Measurements from ENCODE around the gene PCYOX1L.

The PCYOX1L gene

GRCh38 chr5:149404746-149405549 lies 47.1 kb downstream of the PCYOX1L start:
- no peak for DNase-seq (ENCODE audit: extremely low read depth, low read depth)
- no peak for TF ChIP-seq CTCF (IDR thresholded peaks at IDR 0.05; ENCODE audit: low read depth, low read length)

GRCh38 chr5:149405550-149406202 lies 47.8 kb downstream of the PCYOX1L start:
- no peak for DNase-seq (ENCODE audit: extremely low read depth, low read depth)
- TF ChIP-seq CTCF (IDR thresholded peaks at IDR 0.05; ENCODE audit: low read depth, low read length), result no peak

GRCh38 chr5:149406203-149406978 lies 48.5 kb downstream of the PCYOX1L start:
- peak; percentile 16 for TF ChIP-seq CTCF (IDR thresholded peaks at IDR 0.05; ENCODE audit: low read depth, low read length)
- DNase-seq (ENCODE audit: extremely low read depth, low read depth), result peak; percentile 96

- TF ChIP-seq CTCF (IDR thresholded peaks at IDR 0.05; ENCODE audit: low read depth, low read length), result no peak
- DNase-seq (ENCODE audit: extremely low read depth, low read depth), result no peak
These were observed 49.1 kb downstream of the PCYOX1L start for GRCh38 chr5:149406979-149407306.

GRCh38 chr5:149407323-149408251 lies 49.7 kb downstream of the PCYOX1L start:
- no peak for TF ChIP-seq CTCF (IDR thresholded peaks at IDR 0.05; ENCODE audit: low read depth, low read length)
- DNase-seq (ENCODE audit: extremely low read depth, low read depth), result no peak

- no peak for DNase-seq (ENCODE audit: extremely low read depth, low read depth)
- TF ChIP-seq CTCF (IDR thresholded peaks at IDR 0.05; ENCODE audit: low read depth, low read length), result no peak
These were observed 50.6 kb downstream of the PCYOX1L start for GRCh38 chr5:149408252-149409099.

Data from AG09319 (cell line).